Upper lobe of left lung (tissue), 4 donors: Measurements from ENCODE around the gene ULK4.

Source experiments
- CTCF ChIP-seq, 6 experiments: fragments of 450-650 bp in 4 of 6; fragments of 200-600 bp in 2 of 6; sonication (generic) in 2 of 6; IDR thresholded peaks; one replicate each; pipeline ENCODE4 v1.5.1; 2016 to 2019; ENCODE audit warnings: antibody characterized with exemption in 6 of 6
- EP300 ChIP-seq, 4 donors: sonication (generic); formaldehyde crosslinking; IDR thresholded peaks; one replicate each; pipeline ENCODE4 v1.5.1; 2017; ENCODE audit warnings: antibody characterized with exemption in 4 of 4, control low read depth in 2 of 4
- POLR2A ChIP-seq, 4 donors: fragments of 450-650 bp; IDR thresholded peaks; one replicate each; pipeline ENCODE4 v1.5.1; 2016 to 2017; ENCODE audit warnings: antibody characterized with exemption in 4 of 4, mild to moderate bottlenecking in 2 of 4
- POLR2AphosphoS5 ChIP-seq, 2 donors: sonication (generic); formaldehyde crosslinking; IDR thresholded peaks; one replicate each; pipeline ENCODE4 v1.5.1; 2017; ENCODE audit warnings: antibody characterized with exemption in 2 of 2

GRCh38 chr3:41338276-41338675 is 623.6 kb downstream of the ULK4 start:
- TF ChIP-seq EP300 (IDR thresholded peaks at IDR 0.05) (no peak), CTCF (IDR thresholded peaks at IDR 0.05) (no peak), POLR2A (IDR thresholded peaks at IDR 0.05) (no peak), POLR2AphosphoS5 (IDR thresholded peaks at IDR 0.05) (no peak)
